HG03064 (cell line): ENCODE measurements around the gene INF2.
A peak's percentile ranks its signal among the peaks of the same experiment; 100 is the strongest.
"Not testable (repeated sequence)": the region's sequence is repeated elsewhere in the genome, so short reads cannot be mapped to it uniquely, and the experiment has no call there.

ENCODE experiments used
- ATAC-seq: cut with Tn5 transposase; IDR thresholded peaks from one replicate; pipeline ENCODE4 v1.9.1; 2021; ENCODE audit warnings: low read depth; ENCODE audit not compliant: unreplicated experiment

The INF2 gene

GRCh38 chr14:104656014-104656714, 33.3 kb upstream of the INF2 start:
- ATAC-seq, result no peak

- ATAC-seq, result peak; percentile 38
Measured at GRCh38 chr14:104657101-104657524, 32.3 kb upstream of the INF2 start.

DNA sequence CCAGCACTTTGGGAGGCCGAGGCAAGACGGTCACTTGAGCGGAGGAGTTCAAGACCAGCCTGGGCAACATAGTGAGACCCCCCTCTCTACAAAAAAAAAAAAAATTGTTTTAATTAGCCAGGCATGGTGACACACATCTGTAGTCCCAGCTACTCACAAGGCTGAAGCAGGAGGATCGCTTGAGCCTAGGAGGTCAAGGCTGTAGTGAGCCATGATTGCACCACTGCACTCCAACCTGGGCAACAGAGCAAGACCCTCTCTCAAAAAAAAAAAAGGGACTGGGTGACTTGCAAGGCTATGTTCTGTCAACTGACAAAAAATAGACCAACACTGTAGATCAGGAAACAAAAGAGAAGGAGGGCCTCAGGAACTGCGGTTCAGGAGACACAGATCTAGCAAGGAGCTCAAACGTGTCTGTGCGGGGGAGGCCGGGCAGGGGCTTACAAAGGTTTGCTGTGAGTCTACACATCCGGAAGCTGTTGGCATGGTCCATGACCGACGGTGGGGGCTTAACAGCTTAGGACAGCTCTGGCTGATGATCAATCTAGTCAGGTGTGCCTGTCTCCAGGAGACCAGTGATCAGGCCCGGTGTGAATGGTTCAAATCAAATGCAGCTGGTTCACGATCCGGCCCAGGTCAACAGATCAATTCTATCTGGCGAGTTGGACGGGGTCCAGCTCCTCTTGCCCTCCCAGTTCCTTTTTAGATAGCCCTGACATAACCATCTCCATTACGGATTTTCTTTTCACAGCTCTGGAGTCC, 31.7 kb upstream of the INF2 start:
- ATAC-seq, result peak; percentile 42

GRCh38 chr14:104658325-104658712, 31.1 kb upstream of the INF2 start:
- no peak for ATAC-seq

- ATAC-seq, result no peak
Measured at GRCh38 chr14:104659146-104659545, 30.3 kb upstream of the INF2 start.

DNA sequence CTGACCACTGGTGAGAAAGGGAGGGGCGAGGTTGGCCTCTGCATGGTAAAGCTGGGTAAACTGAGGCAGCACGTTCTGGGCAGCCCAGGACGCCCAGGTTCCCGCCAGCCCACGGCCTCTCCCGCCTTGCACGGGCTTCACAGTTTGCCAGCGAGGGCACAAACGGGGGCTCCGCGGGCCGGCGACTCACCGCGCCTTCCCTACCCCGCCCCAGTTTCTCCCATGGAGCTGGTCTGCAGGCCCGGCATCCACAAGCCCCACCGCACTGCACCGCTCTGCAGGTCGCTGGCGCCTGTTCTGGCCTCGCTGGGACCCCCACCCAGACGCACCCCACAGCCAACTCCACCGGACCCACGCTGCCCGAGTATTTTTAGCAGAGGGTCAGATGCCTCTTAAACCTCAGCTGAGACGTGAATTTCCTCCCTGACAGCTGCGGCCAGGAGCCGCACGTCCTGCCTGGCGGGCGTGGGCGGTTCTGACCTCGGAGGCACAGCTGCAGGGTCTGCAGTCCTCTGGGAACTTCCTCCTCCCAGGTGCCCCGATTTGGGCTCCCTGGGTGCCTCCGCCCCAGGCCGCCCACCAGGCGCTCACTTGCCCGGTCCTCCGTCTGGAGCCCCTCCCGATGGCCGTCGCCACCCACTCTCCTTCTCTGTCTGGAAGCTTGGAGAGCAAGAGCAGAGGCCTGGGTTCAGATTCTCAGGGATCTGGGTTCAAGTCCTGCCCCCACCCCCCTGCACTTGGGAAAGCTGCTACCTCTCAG, 29.5 kb upstream of the INF2 start:
- no peak for ATAC-seq

DNA sequence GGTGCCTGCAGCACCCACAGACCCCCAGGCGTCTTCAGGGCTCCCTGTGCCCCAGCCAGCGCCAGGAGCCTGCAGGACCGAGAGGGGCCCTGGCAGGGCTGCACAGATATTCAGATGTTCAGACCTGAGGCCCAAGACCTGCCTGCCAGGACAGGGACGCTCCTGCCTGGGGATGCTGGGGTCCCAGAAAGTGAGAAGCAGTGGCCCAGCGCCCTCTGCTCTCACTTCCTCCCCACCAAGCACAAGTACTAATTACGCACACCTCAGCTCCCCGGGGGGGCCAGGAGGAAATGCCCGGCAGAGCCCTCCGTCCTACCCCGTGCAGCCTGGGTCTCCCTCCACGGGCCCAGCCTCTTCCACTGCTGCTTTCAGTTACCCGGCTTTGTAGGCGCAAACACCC, 28.8 kb upstream of the INF2 start:
- ATAC-seq, result peak; percentile 41

DNA sequence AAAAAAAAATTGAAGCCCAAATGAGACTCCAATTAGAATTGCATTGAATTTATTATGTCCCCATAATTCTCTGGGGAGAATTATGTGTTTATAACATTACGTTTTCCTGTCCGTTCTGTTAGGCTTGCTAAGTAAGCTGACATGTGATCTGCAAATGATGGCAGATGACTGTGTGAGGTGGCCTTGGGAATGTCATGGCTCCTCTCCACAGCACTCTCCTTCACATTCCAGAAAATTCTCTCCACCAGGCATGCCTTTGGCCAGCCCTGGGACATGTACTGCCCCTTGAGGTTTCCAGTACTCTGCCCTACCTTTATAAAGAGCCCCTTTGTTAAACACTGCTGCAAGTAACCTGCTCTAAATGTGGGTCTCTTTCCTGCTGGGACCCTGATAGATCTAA, 28.3 kb upstream of the INF2 start:
- ATAC-seq, result no peak

DNA sequence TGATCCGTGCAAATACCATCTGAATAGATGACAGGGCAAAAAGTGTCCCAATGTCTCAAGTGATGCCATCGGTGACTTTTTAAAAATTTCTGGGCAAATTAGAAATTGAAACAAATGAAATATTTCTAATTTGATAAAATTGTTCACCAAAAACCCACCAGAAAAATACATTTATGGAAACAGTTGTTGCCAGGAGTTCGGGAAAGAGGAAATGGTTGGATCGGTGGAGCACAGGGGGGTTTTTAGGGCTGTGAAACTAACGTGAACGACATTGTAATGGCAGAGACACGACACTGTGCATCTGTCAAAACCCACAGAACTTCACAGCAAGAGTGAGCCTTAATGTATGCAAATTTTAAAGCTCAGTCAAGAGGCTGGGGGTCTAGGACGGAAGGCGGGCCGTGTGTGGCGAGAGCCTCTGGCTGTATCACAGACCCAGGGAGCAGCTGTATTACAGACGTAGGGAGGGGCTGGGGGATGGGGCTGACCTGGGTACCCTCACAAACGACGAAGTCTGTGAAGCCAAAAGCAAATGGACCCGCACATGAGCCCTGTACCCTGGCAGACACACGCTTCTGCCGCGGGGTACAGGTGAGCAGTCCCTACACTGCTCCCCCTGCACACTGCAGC, 27.8 kb upstream of the INF2 start:
- ATAC-seq, result not testable (repeated sequence)

DNA sequence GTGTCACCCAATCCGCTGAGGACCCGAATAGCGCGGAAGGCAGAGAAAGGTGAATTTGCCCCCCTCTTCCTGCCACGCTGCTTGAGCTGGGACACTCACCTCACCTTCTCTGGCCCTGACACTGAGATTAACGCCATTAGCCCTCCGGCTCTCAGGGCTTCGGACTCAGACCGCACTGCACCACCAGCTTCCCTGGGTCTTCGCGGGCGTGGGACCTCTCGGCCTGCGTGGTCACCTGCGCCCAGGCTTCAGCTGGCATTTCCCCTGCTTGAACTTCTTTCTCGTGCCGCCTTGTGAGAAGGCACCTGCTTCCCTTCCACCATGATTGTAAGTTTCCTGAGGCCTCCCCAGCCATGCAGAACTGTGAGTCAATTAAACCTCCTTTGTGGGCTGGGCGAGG, 26.9 kb upstream of the INF2 start:
- not testable (repeated sequence) for ATAC-seq

- ATAC-seq, result no peak
Measured at GRCh38 chr14:104664107-104664506, 25.3 kb upstream of the INF2 start.

- no peak for ATAC-seq
Measured at GRCh38 chr14:104664588-104664987, 24.8 kb upstream of the INF2 start.

- no peak for ATAC-seq
Measured at GRCh38 chr14:104665114-104665656, 24.2 kb upstream of the INF2 start.

- ATAC-seq, result no peak
Measured at GRCh38 chr14:104665657-104666522, 23.5 kb upstream of the INF2 start.

GRCh38 chr14:104666523-104666895, 22.9 kb upstream of the INF2 start:
- not testable (repeated sequence) for ATAC-seq

GRCh38 chr14:104666981-104667380, 22.4 kb upstream of the INF2 start:
- ATAC-seq, result no peak

- ATAC-seq, result no peak
Measured at GRCh38 chr14:104669697-104670096, 19.7 kb upstream of the INF2 start.

DNA sequence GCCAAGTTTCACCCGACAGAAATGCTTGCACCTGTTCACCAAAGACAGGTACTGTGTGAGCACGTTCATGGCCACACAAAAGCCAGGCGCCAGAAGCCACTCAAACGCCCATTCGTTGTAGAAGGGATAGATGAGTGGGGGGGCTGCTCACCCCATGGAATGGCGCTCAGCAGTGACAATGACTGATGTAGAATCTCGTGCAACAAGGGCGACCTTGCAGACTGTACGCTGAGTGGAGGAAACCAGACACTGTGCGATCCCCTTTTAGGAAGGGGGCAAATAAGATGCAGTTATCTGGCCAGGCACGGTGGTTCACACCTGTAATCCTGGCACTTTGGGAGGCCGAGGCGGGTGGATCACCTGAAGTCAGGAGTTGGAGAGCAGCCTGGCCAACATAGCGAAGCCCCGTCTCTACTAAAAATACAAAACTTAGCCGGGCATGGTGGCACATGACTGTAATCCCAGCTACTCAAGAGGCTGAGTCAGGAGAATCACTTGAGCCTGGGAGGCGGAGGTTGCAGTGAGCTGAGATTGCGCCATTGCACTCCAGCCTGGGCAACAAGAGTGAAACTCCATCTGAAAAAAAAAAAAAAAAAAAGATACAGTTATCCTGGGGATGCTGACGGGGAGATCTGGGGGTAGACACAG, 18.0 kb upstream of the INF2 start:
- ATAC-seq, result not testable (repeated sequence)

DNA sequence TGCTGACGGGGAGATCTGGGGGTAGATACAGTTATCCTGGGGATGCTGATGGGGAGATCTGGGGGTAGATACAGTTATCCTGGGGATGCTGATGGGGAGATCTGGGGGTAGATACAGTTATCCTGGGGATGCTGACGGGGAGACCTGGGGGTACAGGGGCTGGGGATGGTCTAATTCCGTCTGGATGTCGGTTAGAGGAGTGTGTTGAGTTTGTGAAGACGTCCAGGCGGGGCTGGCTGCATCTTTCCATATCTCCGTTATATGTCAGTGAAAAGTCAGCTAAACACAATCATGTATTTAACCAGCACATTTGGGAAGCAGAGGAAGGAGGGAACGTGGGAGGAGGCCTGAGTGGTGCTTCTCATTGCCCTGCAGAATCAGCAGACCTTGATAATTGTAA, 17.3 kb upstream of the INF2 start:
- ATAC-seq, result not testable (repeated sequence)
